CD4-positive, alpha-beta T cell treated with Interleukin-15 for 1 hour (primary cell): ENCODE results near the gene PRR23C.
"Not testable (repeated sequence)": the region's sequence is repeated elsewhere in the genome, so short reads cannot be mapped to it uniquely, and the experiment has no call there.

Experiments used
- DNase-seq: peaks from one replicate; pipeline ENCODE4 v3.0.0-alpha.2; 2020

PRR23C gene

DNA sequence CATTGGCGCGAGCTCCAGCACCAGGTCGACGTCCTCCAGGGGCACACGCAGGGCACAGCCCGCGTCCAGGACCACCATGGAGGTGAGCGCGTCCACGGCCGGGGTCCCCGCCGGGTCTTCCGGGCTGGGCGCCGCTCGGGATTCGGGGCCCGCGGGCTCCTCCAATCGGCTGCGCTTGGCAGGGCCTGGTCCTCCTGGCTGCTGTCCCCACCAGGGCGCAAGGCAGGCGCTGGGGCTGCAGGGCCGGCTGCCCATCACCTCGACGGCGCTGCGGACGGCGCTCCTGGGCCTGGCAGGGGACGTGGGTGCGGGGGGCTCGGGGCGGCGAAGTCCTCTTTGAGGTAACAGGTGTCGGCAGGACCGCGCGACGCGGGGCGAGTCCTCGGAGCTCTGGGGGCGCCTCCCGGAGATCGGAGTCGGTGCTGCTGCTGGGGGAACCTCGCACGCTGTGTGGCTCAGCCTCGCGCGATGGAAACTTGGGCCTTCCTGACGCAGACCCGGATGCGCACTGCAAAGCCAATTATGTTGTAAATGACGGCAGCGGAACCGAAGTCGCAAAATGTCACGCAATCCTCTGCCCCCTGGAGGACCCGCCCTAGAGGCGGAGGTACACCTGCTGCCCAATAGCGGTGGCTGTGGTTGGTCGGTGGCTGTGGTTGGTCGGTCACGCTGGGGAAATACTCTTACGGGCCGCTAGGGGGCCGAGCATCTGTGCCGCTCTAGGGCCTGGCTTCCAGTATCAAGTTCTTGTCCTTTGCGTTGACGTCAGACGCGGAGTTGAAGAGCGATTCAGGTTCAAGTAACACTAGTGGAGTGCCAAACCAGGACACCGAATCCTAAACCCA, at the start of gene PRR23C:
Gene PRR23C, minus strand, starts transcription at position 527 of the 845 bp plus-strand sequence. Its CDS starts 272 bp downstream, at position 255.
- no peak for DNase-seq

- DNase-seq: no peak
Observed at GRCh38 chr3:139093840-139094239, 49.1 kb upstream of the PRR23C start.

GRCh38 chr3:139088462-139089324, 44.0 kb upstream of the PRR23C start:
- no peak for DNase-seq

- no peak for DNase-seq
Observed at GRCh38 chr3:139087621-139088020, 42.9 kb upstream of the PRR23C start.

DNA sequence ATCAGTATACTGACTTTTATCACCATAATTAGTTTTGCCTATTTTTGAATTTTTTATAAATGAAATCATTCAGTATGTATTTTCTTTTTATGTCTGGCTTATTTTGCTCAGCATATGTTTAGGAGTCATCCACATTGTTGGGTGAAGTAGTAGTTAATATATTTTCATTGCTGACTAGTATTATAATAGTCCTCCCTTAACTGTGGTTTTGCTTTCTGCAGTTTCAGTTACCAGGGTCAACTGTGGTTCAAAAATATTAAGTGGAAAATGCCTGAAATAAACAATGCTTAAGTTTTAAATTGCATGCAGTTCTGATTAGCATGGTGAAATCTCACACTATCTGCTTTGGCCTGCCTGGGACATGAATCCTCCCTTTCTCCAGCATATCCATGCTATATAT, 39.5 kb upstream of the PRR23C start:
- no peak for DNase-seq

DNA sequence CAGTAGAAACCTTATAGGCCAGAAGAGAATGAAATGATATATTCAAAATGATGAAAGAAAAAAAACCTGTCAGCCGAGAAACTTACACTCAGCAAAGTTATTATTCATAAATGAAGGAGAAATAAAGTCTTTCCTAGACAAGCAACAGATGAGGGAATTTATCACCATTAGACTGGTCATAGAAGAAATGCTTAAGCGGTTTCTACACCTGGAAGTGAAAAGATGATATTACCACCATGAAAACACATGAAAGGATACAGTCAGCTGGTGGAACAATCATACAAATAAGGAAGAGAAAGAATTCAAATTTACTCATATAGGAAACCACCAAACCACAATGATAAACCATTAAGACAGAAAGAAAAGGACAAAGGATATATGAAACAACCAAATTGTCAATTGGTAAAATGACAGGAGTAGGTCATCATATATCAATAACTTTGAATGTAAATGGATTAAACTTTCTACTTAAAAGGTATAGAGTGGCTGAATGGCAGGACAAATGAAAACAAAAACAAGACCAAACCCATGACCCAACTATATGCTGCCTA, 29.9 kb upstream of the PRR23C start:
- DNase-seq: no peak

DNA sequence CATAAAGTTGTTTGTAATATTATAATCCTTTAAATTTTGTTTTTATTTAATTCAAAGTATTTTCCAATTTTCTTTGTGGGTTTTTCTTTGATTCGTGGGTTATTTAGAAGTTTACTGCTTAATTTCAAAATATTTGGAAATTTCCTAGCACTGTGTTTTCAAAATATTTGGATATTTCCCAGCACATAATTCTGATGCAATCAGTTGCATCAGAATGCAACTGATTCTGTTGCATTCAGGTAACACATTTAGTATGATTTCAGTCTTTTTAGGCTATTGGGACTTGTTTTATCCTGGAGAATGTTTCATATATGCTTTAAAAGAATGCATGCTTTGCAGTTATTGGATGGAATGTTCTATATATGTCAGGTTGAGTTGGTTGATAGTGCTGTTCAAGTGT, 18.2 kb upstream of the PRR23C start:
- DNase-seq: no peak

- DNase-seq: no peak
Observed at GRCh38 chr3:139052802-139053600, 8.3 kb upstream of the PRR23C start.

- no peak for DNase-seq
Observed at GRCh38 chr3:139043554-139044365, 932 bp downstream of the PRR23C start.

- no peak for DNase-seq
Observed at GRCh38 chr3:139037478-139037877, 7.2 kb downstream of the PRR23C start.

GRCh38 chr3:139032326-139033002, 12.2 kb downstream of the PRR23C start:
- DNase-seq: no peak

DNA sequence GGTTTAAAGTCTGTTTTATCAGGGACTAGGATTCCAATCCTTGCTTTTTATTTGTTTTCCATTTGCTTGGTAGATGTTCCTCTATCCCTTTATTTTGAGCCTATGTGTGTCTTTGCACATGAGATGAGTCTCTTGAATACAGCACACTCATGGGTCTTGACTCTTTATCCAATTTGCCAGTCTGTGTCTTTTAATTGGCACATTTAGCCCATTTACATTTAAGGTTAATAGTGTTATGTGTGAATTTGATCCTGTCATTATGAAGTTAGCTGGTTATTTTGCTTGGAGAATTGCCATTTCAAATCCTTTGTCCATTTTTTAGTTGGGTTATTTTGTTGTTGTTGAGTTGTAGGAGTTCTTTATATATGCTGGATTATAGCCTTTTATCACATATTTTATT, 14.1 kb downstream of the PRR23C start:
- DNase-seq: not testable (repeated sequence)

DNA sequence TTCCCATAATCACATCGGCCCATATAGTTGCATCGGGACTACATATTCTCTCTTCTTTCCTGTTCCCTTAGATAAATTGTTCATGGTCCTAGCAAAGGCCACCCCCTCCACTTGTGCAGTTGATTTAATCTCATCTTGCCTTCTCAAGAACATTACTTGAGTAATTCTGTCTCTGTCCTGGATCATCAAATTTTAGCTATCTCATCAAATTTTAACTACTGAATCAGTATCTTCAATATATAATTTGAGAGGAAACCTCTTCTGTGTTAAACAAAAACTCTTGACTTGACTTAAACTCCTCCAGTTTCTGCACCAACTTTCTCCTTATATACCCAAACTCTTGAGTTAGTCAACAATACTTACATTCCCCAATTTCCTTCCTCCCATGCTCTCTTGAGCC, 19.7 kb downstream of the PRR23C start:
- DNase-seq: no peak

GRCh38 chr3:139020868-139021234, 23.8 kb downstream of the PRR23C start, which contains the start of gene PRR23B:
Gene PRR23B (minus strand): TSS chr3:139020926. CDS start chr3:139020661, 265 bp downstream.
- DNase-seq: no peak

GRCh38 chr3:139020036-139020867, 24.4 kb downstream of the PRR23C start:
- no peak for DNase-seq

- DNase-seq: no peak
Observed at GRCh38 chr3:139016430-139017048, 28.2 kb downstream of the PRR23C start.

GRCh38 chr3:139006051-139006716, 38.5 kb downstream of the PRR23C start, which contains the start of gene PRR23A:
Gene PRR23A (minus strand): TSS chr3:139006268. CDS start chr3:139006268, 0 bp downstream.
- DNase-seq: no peak

DNA sequence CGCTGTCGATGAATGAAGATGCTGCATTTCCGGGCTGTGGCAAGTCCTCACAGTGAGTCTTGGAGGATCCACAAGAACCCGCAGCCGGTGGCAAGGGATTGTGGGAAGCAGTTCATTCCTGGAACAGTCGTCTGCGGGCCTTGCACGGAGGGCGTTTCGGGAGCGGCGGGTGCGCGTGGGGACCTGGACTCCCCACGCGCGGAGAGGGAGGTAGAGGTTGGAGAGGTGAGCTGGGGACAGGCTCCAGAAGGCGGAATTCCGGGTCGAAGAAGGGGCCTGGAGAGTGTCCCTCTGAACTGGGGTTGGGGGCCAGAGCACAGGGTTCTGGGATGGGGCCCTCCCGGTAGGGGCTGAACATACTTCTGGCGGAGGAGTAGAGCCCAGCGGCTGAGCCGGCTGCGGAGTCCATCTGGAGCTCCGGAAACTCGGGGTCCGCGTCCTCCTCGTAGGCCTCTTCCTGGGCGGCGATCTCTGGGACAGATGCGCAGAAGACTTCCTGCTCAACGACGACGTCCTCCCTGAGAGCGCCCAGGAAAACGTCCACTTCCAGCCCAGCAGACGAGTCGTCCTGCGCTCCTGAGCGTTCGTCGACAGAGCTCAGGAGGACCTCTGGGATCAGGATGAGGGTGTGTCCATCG, 39.2 kb downstream of the PRR23C start:
- no peak for DNase-seq
